Activated CD4-positive, CD25-positive, alpha-beta regulatory T cell treated with anti-CD3 and anti-CD28 coated beads, Interleukin-2, amount 50 U/mL, for 24 hours (primary cell): ENCODE data around the gene CENPP.

Experiments
- ATAC-seq, 2 donors: fragments of 150-1000 bp; cut with Tn5 transposase; one replicate each; pipeline ENCODE4 v1.10.0; 2021; ENCODE audit warnings: mild to moderate bottlenecking in 1 of 2, moderate library complexity in 1 of 2

Gene CENPP

GRCh38 chr9:92642564-92642963, 316.8 kb downstream of the CENPP start:
- ATAC-seq, result no peak

GRCh38 chr9:92644278-92644677, 318.5 kb downstream of the CENPP start:
- ATAC-seq, result no peak

- ATAC-seq, result no peak
Observed at GRCh38 chr9:92645041-92645440, 319.3 kb downstream of the CENPP start.

- no peak for ATAC-seq
Observed at GRCh38 chr9:92647671-92648473, 322.1 kb downstream of the CENPP start.

- no peak for ATAC-seq
Observed at GRCh38 chr9:92648474-92648971, 322.8 kb downstream of the CENPP start.

- no peak for ATAC-seq
Observed at GRCh38 chr9:92649007-92649406, 323.3 kb downstream of the CENPP start.

GRCh38 chr9:92650296-92650695, 324.5 kb downstream of the CENPP start:
- ATAC-seq, result no peak

- no peak for ATAC-seq
Observed at GRCh38 chr9:92650839-92651621, 325.3 kb downstream of the CENPP start.

- ATAC-seq, result no peak
Observed at GRCh38 chr9:92652461-92652860, 326.7 kb downstream of the CENPP start.

GRCh38 chr9:92654481-92655301, 328.9 kb downstream of the CENPP start:
- ATAC-seq, result no peak

GRCh38 chr9:92655366-92655765, 329.6 kb downstream of the CENPP start:
- no peak for ATAC-seq

GRCh38 chr9:92655896-92656536, 330.3 kb downstream of the CENPP start:
- ATAC-seq, result no peak

- ATAC-seq, result no peak
Observed at GRCh38 chr9:92656537-92656925, 330.8 kb downstream of the CENPP start.

- no peak for ATAC-seq
Observed at GRCh38 chr9:92657296-92658094, 331.7 kb downstream of the CENPP start.

- no peak for ATAC-seq
Observed at GRCh38 chr9:92658176-92658575, 332.4 kb downstream of the CENPP start.

- ATAC-seq, result no peak
Observed at GRCh38 chr9:92658611-92659010, 332.9 kb downstream of the CENPP start.

GRCh38 chr9:92659601-92660000, 333.8 kb downstream of the CENPP start:
- ATAC-seq, result no peak

GRCh38 chr9:92660266-92660665, 334.5 kb downstream of the CENPP start:
- no peak for ATAC-seq

GRCh38 chr9:92661127-92661526, 335.4 kb downstream of the CENPP start:
- no peak for ATAC-seq

- no peak for ATAC-seq
Observed at GRCh38 chr9:92661743-92662142, 336.0 kb downstream of the CENPP start.

GRCh38 chr9:92663126-92663525, 337.4 kb downstream of the CENPP start:
- ATAC-seq, result no peak

- no peak for ATAC-seq
Observed at GRCh38 chr9:92663951-92664350, 338.2 kb downstream of the CENPP start.
